NCI-H146 treated with DMSO at 0.1 percent for 48 hours (cell line): ENCODE results near the gene FCER1G.
A peak's percentile ranks its signal among the peaks of the same experiment; 100 is the strongest.
"Not testable (repeated sequence)": the region's sequence is repeated elsewhere in the genome, so short reads cannot be mapped to it uniquely, and the experiment has no call there.

Source experiments
- DNase-seq: peaks from one replicate; lab custom pipeline; 2025; ENCODE audit not compliant: unreplicated experiment; lab: John Stamatoyannopoulos, UW

FCER1G gene

DNA sequence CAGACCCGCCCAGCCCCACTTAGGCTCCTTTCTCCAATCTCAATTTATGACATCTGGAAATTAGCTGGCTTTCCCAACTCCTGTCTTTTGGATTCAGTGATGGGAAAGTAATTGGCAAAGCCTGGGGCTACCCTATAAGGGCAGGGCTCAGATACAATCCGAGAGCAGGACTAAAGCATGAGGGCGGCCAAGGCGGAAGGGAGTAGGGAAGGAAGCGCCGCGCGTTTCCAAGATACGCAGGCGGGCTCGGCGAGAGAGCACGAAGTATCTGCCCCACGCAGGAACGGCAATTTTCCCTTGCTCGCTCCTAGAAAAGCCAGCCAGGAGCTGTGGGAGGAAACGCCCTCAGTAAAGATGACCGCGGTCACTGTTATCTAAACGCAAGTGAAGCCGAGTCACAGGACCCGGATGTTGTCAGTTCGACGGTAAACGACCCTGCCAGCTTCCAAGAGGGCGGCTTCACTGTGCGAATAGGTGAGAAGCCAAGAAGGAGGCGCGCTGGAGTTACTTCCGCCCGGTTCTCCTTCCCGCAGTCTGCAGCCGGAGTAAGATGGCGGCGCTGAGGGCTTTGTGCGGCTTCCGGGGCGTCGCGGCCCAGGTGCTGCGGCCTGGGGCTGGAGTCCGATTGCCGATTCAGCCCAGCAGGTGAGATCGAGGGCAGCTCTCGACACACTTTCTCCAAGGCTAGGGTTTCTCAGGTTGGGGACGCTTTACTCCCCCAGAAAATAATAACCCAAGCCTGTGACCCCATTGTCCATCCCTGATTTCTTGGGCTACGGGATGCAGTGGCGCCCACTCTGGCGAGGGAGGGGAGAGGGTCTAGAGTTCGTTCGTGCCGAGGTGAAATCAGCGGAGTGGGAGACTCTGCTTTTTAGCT is 13.0 kb upstream of the FCER1G start, which contains the start of gene NDUFS2:
Gene NDUFS2 (plus strand): TSS at position 532 of the 877 bp plus-strand sequence. CDS start 19 bp downstream, at position 551.
- DNase-seq: peak; percentile 95

DNA sequence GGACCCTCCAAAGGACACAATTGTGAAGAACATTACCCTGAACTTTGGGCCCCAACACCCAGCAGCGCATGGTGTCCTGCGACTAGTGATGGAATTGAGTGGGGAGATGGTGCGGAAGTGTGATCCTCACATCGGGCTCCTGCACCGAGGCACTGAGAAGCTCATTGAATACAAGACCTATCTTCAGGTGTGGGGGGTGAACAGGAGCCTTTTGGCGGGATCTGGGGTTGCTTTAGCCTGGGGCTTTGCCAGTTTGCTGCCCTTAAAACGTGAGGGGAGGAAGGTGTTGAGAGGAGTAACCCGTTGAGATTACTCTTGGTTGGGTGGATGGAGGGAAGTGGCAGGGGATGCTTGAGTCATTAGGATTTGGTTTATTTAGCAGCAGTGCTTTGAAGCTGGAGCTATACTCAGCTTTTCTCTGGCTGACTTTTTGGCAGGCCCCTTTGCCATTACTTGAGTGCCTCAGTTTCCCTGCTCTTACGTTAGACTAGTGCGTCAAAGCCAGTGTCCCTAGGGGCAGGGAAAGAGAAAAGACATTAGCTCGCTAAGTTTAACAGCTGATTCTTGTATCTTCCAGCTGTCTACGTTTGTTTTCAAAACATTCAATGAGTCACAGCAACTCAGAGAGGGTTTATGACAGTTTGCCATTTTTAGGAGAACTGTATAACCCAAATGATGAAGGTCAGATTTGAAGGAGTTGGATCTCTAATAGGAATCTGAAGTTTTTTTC is 8.5 kb upstream of the FCER1G start:
- DNase-seq: no peak

DNA sequence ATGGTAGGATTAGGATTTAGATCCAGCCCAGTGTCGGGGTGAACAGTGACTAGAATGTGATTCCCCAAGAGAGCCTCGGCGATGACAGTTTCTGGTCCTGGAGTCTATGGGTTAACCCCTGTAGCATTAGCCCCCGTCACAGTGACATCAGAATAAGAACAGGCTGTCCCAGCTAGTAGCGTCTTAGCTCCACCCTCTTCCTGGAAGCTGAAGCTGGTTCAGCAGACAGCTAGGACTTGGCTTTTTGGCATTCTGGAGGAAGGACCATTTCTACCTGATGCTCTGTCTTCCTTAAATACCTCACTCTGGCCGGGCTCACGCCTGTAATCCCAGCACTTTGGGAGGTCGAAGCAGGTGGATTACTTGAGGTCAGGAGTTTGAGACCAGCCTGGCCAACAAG is 7.9 kb upstream of the FCER1G start:
- no peak for DNase-seq

DNA sequence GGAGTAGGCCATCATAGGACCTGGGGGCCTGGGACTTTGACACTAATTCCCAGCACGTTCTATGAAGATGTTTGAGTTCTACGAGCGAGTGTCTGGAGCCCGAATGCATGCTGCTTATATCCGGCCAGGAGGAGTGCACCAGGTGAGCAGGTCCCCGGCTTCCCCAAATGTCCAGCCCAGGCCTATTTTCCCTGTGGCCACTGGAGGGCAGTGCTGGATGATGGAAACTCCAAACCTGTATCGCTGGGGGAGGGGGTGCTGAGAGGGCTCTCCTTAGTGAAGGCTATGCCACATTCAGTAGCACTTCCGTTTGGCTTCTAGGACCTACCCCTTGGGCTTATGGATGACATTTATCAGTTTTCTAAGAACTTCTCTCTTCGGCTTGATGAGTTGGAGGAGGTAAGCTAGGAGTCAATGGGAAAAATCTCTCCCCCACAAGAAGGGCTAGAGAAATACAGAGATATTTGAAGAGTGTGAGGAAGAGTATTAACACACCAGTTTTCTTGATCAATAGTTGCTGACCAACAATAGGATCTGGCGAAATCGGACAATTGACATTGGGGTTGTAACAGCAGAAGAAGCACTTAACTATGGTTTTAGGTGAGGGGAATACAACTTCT is 5.2 kb upstream of the FCER1G start:
- peak; percentile 62 for DNase-seq

DNA sequence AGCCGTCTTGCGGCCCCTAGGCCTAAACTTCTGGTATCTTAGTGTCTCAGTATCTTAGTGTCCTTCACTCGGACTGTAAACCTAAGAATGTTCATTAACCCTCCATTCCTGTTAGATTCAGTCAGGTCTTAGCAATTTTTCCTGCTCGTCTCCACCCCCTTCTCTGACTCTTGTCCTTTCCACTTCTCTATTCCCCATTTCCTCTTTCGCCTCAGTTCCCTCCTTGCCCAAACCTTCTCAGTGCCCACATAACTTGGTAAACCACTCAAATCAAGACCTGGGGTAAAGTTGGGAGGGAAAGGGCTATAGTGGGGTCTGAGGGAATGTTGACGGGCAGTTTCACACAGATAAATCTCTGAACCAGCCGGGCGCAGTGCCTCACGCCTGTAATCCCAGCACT is 726 bp upstream of the FCER1G start:
- DNase-seq: no peak

DNA sequence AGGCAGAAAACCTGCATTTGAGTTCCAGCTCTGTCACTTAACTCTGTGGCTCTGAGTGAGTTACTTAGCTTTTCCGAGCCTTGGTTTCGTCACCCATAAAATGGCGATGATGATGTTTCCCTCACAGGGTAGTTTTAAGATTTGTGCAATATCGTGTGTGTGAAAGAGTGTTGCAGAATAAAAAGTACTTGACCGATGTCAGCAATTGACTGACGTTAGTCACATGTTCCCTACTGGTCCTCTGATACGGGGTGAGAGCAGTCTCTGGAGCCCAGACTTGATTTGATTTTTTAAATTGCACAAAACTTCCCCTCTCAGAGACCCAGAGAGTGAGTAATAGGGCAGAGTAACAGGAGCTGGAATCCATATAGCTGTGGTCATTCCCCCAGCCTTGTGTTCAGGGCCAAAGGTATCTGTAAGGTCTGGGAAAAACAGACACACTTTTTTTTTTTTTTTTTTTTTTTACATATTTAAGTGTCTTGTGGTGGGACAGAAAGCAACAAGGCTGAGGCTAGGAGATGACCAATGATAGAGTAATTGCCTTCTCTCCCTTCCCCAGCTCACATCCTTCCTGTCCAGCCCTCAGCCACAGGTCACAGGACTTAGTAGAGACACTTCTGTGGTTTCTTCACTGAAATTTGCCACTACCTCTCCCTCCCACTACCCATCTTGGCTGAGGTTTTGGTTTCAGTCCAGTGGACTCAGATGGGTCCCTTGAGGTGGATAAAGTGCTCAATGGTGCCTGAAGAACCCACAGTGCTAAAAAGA is 2.0 kb downstream of the FCER1G start:
- no peak for DNase-seq

DNA sequence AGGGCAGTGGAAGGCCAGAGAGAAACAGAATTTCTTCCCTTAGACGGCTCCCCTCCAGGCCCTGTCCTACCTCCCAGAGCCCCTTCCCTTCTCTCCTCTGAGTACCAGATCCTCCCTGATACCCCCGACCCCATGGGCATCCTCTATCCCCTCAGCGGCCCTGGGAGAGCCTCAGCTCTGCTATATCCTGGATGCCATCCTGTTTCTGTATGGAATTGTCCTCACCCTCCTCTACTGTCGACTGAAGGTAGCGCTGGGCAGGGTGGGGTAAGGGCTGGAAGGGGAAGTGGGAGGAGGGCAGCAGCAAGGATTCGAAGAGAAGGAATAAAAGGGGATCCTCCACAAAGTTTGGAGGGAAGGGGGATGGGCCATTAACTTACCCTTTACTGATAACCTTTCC is 2.7 kb downstream of the FCER1G start:
- no peak for DNase-seq

DNA sequence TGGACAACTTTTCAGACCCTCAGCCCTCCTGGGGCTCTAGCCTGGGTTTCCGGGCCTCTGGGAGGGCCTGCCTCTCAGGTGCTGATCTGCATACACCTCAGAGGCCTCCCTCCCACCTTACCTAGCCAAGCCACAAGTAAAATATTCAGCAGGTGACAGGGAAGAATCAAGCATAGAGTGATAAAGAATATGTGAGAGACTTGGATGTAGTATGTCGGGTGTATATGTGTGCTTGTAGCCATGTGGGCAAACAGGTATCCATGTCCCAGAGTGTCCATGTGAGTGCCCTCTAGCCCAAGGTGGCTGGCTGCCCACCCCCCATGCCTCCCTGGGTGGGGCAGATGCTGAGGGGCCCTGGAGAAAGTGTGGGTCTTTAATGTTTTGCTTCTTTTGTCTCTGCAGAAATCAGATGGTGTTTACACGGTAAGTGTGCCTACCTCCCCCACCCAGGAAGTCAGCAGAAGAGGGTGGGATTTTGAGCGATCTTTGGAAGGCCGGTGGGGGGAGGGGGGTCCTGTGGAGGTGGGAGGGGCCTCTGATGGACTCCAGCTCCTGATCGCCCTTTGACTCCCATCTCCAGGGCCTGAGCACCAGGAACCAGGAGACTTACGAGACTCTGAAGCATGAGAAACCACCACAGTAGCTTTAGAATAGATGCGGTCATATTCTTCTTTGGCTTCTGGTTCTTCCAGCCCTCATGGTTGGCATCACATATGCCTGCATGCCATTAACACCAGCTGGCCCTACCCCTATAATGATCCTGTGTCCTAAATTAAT is 3.4 kb downstream of the FCER1G start:
- no peak for DNase-seq

DNA sequence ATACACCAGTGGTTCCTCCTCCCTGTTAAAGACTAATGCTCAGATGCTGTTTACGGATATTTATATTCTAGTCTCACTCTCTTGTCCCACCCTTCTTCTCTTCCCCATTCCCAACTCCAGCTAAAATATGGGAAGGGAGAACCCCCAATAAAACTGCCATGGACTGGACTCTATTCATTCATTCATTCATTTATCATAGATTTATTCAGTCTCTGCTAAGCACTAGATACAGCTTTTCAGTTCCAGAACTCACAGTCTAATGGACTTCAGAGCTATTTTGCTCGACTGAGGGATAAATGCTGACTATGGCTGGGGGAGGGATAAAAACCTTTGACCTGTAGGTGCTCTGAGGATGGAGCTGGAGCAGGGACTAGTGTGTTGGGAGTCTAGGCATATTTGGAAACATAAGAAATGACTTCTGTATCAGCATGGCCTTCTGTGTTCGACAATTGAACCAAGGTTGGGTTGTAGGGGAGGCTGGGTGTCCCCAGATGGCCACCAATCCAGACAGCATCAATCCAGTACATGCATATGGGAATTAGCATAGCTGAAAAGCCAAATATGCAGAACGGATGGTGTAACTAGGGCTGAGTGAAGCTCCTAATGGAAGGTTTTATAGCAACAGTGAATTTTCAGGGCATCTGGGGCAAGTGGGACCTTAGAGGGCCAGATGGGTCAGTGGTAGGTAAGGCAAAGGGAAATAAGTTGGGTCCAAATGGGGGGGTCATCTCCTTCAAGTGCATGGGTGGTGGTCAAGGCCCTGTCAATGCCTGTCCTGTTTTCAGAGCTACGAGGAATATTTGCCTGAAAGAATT is 4.2 kb downstream of the FCER1G start:
- DNase-seq: no peak

DNA sequence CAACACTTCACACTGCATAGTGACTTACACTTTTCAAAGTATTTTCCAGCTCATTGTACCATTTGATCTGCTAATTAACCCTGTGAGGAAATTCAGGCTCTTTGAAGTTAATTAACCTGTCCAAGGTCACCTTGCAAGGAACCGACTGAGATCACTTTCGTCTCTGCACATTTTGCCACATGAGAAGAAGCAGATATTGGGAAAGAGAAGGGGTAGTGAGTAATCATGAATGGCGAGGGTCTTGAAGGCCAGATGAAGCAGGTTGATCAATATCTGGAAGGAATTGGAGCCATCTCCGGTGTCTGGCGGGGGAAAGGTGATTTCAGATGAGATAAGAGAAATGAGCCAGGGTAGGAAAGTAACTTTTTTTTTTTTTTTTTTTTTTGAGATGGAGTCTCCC is 4.9 kb downstream of the FCER1G start:
- no peak for DNase-seq

DNA sequence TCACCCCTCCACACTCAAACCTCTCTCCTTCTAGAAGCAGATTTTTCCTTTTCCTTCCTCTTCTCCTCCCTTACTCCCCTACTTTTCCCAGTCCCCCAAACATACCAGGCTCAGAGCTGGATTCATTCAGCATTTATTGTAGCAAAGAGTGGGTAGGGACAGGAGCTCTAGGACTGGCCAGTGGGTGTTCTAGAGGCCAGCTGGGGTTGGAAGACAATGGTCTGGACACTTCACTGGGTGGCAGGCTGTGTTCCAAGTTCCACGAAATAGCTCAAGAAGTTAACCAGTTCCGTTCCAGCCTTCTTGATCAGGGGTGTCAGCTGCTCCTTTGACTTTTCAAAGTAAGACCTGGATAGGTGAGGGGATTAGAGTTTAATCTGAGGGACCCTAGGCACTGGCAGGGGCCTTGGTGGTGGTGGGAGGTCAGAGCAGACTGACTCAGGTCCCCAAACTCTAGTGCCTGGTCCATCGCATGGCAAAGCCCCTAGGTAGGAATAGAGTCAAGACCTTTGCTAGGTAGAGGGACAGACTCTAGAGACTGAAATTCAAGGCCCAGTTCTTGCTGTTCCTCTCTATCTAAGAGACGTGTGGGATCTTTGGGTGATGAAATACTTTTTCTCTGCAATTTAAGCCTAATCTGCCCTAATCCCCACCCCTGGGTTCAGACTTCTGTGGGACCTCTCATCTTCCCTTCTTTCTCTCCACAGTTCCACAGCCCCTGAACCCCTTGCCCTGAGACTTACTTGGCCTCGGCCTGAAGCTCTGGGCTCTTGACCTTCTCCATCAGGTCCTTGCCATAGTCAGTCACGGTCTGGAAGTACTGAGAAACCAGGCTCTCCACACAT is 7.3 kb downstream of the FCER1G start:
- DNase-seq: no peak

DNA sequence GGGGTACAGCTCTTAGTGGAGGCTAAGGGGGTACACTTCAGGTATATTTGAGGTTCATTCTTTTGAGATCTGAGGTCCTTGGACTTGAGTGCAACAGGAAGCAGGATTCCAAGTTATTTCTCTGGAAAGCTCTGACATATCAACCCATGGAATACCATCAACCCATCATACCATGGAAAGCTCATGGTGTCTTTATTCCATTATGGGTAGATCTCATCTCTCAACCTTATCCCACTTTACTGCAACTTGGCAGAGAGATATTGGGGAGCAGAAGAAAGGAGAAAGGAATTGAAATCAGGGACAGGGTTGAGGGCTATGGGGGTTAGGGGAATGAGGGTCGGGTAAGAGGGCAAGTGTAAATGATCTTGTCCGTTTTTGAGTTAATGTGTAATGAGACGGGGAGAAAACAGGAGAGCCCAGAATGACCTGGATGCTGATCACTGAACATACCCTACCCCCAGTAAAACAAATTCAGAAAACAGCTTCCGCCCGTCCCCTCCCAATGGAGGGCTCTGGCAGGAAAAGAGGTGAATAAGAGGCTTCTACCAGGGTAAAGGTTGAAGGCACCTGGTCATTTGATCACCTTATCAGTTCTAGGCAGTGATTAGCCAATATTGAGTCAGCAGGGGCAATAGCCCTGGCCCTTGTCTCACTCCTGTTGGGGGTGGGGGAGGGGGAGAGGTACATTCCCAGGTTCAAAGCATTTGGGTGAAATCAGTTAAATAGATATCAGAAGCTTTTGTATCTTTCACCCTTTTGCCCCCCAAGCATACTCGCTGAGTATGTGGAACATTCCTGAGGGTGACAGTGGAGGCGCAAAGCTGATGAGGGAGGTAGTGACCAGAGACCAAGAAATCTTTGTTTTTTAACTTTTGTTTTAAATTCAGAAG is 9.0 kb downstream of the FCER1G start:
- DNase-seq: no peak

DNA sequence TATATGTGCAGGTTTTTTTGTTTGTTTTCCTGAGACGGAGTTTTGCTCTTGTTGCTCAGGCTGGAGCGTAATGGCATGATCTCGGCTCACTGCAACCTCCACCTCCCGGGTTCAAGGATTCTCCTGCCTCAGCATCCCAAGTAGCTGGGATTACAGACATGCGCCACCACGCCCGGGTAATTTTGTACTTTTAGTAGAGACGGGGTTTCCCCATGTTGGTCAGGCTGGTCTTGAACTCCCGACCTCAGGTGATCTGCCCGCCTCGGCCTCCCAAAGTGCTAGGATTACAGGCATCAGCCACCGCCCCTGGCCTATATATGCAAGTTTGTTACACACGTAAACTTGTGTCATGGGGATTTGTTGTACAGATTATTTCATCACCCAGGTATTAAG is 9.6 kb downstream of the FCER1G start:
- not testable (repeated sequence) for DNase-seq

DNA sequence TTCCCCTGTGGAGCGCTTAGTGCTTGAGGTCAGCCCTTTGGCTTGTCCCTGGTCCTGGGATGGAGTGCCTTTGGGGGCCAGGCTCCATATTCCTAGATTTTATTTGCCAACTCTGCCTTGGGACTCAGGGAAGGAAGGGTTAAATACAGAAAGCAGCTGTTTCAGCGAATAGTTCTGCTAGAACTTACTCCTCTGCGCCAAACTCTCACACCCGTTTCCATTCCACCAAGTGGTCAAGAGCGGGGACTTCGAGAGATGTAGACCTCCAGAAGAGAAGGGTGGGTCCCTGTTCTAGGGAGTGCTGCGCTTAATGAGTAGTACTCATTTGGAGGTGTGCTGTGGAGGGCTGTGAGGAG is 10.1 kb downstream of the FCER1G start:
- no peak for DNase-seq

DNA sequence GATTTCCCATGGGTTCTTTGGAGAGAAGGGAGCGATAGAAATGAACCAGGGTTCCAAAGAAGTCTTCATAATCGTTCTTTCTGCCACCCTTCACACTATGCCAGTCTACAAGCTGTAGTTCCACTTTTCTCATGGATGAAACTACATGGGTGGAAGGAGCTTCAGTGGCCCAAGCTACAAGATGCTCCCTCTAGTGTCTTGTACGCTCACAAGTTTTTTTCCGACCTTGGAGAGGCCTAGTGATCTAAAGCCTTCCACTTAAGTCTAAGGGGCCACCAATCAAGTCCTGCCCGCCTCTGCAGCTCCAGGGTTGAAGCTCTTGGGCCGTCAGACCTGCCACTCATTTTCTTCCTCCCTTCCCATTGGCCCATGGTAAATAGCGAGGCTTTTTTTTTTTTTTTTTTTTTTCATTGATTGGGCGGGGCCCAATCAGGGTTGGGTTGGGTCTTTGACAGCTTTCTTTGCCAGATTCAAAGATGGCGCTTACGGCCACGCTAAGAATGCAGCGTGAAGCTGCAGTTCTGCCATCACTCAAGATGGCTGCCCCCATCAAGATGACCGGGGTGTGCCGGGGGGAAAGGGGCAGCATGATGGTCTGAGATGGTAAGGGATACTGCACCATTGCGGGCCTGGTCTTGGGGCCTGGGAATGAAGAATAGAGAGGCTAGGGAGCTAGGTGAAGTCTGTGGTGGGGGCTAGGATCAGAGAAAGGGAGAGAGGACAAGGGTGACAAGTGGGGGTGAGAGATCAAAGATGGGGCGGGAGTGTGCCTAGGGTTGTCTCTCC is 10.6 kb downstream of the FCER1G start, which contains the start of gene TOMM40L:
Gene TOMM40L (plus strand): TSS at position 527 of the 786 bp plus-strand sequence. CDS start 430 bp downstream, outside the sequence.
- peak; percentile 95 for DNase-seq

DNA sequence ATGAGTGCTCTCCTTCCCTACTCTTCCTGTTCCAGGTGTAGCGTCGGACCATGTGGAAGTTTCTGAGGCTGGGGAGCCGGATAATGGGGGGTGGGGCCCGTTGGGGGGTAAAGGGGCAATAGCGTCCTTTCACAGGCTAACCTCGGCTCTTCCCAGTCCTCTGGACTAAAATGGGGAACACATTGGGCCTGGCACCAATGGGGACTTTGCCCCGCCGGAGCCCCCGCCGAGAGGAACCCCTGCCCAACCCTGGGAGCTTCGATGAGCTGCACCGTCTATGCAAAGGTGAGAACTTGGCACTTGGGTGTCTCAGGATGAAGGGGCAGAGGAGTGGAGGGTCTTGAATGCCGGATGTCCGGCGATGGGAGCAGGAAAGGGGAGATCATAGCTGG is 11.2 kb downstream of the FCER1G start:
- no peak for DNase-seq

DNA sequence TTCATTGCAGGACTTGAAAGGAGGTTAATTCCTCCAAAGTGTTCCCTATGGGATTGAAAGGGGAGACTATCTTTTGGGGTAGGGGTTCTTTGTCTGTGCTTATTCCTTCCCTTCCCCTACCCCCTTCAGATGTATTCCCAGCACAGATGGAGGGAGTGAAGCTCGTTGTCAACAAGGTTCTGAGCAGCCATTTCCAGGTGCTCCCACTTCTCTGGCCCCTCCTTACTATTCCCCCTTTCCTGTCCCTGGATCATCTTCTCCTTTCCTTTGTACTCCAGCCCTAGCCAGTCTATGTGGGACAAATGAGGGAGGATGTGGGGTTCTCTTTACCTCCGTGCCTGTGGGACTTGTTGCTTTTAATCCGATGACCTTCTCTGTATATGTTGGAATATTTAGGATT is 11.7 kb downstream of the FCER1G start:
- no peak for DNase-seq
